Sigmoid colon (tissue), 4 donors: ENCODE data around the gene F3.

ENCODE experiments used
- CTCF ChIP-seq, 4 experiments: fragments of 450-650 bp in 3 of 4; fragments of 200-600 bp in 1 of 4; IDR thresholded peaks; one replicate each; pipeline ENCODE4 v1.5.1; 2016 to 2019; ENCODE audit warnings: antibody characterized with exemption in 4 of 4, mild to moderate bottlenecking in 3 of 4, moderate library complexity in 2 of 4
- POLR2A ChIP-seq, 2 donors: fragments of 450-650 bp; IDR thresholded peaks; one replicate each; pipeline ENCODE4 v1.6.1; 2016; ENCODE audit warnings: antibody characterized with exemption in 2 of 2, mild to moderate bottlenecking in 2 of 2, moderate library complexity in 2 of 2
- POLR2AphosphoS5 ChIP-seq, 4 donors: sonication (generic); formaldehyde crosslinking; IDR thresholded peaks; one replicate each; pipeline ENCODE4 v1.6.1; 2017; ENCODE audit warnings: antibody characterized with exemption in 4 of 4

GRCh38 chr1:94537254-94537653, 4.3 kb downstream of the F3 start:
- TF ChIP-seq CTCF (IDR thresholded peaks at IDR 0.05) (no peak), POLR2A (IDR thresholded peaks at IDR 0.05) (no peak), POLR2AphosphoS5 (IDR thresholded peaks at IDR 0.05) (no peak)
